Jurkat, Clone E6-1 (cell line): ENCODE measurements around the gene WDR46. TPM values are rescaled to one million over a fixed set of nuclear protein-coding genes. Genes with fewer than 3 reads are reported as not detected.

Experiments
- DNase-seq: peaks from one replicate; pipeline ENCODE4 v3.0.0-alpha.2; 2011; ENCODE audit warnings: low read depth, low spot score
- H3K4me3 ChIP-seq: 2 replicates; pipeline ENCODE4 v1.5.1; 2011; ENCODE audit warnings: mild to moderate bottlenecking, low read length, control low read depth, moderate library complexity
- polyA plus RNA-seq: library from polyadenylated mRNA; unstranded; fragments of >200 nt; gene quantifications from one replicate; pipeline ENCODE4 v1.2.1, GENCODE V29; 2012; ENCODE audit warnings: missing spikeins; ENCODE audit not compliant: insufficient read length, insufficient read depth

The WDR46 gene
- 117 TPM for polyA plus RNA-seq

GRCh38 chr6:33288921-33289783 lies at the start of gene WDR46, which contains the start of gene PFDN6:
Gene WDR46 (minus strand): TSS chr6:33289239. CDS start chr6:33289170, 69 bp downstream.
Gene PFDN6 (plus strand): TSS chr6:33289601. CDS start chr6:33289857, 256 bp downstream.
- peak; percentile 90 for DNase-seq
- H3K4me3 ChIP-seq: peak within 1 kb of the TSS; percentile 96

DNA sequence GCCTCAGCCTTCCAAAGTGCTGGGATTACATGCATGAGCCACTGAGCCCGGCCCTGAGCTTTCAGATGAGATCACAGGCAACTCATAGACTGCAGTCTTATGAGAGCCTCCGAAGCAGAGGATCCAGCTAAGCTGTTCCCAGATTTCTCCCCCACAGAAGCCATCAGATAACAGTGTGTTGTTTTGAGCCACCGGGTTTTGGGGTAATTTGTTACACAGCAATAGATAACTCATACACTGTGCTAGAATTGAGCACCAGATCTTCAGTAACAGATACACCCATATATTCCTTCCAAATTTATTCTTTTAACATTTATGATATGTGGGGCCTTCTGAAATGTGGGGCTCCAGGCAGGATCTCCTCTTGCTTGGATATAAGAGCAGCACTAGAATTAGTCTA lies 47.5 kb upstream of the WDR46 start:
- H3K4me3 ChIP-seq: no peak overlapping the region
- DNase-seq: no peak

- no peak for DNase-seq
- H3K4me3 ChIP-seq: no peak overlapping the region
Observed at GRCh38 chr6:33335916-33336315, 46.9 kb upstream of the WDR46 start.

DNA sequence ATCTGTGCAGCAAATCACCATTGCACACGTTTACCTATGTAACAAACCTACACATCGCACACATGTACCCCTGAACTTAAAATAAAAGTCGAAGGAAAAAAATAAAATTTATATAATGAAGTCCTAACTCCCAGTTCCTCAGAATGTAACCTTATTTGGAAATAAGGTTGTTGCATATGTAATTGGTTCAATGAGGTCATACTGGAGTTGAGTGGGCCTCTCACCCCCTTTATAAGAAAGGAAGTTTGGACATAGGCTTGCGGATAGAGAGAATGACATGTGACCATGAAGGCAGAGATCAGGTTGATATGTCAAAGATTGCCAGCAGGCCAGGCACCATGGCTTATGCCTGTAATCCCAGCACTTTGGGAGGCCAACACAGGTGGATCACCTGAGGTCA lies 44.6 kb upstream of the WDR46 start:
- no peak overlapping the region for H3K4me3 ChIP-seq
- no peak for DNase-seq

GRCh38 chr6:33330736-33331135 lies 41.7 kb upstream of the WDR46 start:
- DNase-seq: no peak
- no peak overlapping the region for H3K4me3 ChIP-seq

GRCh38 chr6:33329058-33329457 lies 40.0 kb upstream of the WDR46 start:
- no peak overlapping the region for H3K4me3 ChIP-seq
- no peak for DNase-seq

DNA sequence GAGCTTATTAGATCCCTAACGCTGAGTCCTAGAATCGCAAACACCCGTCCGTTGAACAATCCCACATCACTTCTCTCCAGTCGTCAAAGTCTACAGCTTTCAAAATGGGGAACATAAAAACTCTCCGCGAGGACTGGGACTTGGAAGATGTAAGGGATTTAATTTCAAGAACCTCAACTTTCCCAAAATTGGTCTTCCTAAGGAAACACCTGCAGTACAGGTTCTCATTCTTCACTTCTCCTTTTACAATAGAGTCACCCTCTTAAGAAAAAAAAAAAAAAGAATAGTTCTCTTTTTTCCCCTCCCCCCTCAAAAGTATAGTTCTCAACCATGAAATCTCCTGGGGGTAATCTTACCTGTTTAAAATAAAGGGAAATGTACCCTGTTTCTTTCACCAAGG lies 35.1 kb upstream of the WDR46 start:
- DNase-seq: no peak
- H3K4me3 ChIP-seq: peak overlapping the region; percentile 95

- peak overlapping the region; percentile 95 for H3K4me3 ChIP-seq
- no peak for DNase-seq
Observed at GRCh38 chr6:33323623-33323948, 34.5 kb upstream of the WDR46 start.

- DNase-seq: no peak
- peak overlapping the region; percentile 95; the same call in 1 of the 2 replicates for H3K4me3 ChIP-seq
Observed at GRCh38 chr6:33321227-33321626, 32.2 kb upstream of the WDR46 start.

DNA sequence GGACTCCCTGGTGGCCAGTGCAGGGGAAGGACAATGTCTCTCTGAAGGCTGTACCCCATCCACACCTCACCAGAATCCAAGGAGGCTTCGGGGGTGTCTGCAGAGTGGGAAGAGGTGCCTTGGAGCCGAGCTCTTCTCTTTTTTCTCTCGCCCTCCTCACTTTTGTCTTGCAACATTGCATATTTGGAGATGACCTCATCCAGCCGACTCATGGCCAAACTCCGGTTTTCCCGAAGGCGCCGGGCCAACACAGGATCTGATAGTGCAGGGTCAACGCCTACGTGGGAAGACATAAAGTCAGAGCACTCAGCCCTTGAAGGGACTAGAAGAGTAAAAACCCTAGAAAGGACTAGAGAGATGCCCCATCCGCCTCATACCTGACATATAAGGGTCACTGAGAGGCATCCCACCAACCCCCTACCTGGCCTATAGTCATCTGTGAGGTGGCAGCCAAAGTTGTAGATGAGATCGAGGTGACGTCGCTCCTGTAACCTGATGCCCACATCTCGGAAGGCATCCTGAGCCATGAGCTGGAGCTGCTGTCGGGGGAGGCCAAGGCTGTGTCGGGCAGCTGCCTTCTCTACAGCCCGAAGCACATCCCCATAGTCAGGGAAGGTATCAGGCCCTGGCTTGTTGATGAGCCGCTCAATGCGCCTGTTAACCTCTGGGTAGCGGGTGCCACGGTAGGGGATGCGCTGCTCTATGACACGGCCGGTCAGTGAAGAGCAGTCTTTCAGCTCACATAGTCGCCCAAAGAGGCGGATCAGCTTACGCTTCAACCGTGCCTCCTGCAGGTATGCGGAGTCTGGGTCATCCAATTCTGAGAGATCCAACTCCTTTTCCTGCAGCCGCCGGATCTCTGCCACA lies 31.5 kb upstream of the WDR46 start:
- no peak for DNase-seq
- no peak overlapping the region for H3K4me3 ChIP-seq

DNA sequence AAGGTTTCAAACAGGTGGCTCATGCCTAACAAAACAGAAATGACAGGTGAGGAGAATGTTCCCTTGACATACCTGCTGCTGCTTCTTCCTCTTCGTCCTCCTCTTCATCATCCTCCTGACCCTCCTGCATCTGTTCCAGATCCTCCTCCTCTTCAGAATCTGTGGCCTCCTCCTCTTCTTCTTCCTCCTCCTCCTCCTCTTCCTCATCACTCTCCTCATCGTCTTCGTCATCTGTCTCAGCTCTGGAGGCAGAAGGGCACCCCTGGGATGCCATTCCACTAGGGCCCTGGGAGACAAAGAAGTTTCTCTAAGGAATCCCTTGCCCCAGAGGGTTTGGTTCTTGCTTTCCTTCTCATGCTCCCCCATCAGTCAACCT lies 30.9 kb upstream of the WDR46 start:
- DNase-seq: no peak
- no peak overlapping the region for H3K4me3 ChIP-seq

DNA sequence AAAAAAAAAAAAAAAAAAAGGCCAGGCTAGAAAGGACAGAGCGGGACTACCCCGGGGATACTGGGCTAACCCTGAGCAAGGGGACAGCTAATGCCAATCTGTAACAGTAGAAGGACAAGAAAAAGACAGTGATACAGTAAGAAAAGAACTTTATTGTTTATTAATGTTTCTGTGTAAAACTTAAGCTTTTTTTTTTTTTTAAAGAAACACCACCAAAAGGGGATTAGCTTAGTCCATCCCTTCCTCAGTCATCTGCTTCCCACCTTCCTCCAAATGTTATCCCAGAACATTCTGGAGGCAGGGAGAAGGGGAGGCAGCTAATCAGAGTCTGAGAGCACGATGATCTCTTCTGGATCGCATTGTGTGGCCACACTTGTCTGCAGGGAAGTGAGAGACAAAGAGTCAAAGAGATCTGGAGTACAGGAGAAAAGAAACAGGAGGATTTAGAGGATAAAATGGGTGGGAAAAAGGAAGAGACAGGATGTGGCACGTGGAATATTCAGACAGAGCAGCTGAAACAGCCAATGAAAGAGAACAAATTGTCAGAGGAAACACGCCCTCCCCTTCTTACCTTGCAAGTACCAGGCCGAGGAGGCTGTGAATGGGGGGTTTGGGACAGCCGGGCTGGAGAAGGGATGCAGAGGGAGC lies 29.5 kb upstream of the WDR46 start:
- DNase-seq: no peak

DNA sequence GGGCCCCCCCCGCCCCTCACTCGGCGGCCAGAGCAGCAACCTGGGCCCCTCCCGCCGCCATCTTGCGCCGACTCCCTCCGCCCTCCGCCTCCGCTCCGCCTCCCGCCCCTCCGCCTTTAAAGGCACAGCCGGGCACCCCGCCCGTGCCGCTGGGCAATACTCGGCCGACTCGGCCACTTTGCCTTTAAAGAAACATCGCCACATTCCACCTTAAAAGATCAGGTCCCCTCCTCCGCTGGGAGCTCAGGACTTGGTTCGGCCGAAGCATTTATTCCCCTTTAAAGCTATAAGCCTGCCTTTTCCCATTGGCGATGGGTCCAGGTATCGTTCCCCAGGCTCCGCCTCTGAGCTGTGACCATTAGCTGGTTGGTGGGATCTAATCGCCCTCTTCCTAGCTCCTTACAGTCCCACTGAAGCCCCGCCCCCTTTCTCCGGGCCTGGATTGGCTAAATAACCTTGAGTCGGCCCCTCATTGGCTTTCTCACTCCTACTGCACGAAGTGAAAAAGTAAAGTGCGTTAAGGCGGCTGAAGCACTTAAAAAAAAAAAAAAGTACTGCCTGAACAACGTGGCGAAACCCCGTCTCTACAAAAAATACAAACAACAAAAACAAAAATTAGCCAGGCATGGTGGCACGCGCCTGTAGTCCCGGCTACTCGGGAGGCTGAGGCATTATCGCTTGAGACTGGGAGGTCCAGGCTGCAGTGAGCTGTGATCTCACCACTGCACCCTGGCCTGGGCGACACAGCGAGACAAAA lies 28.8 kb upstream of the WDR46 start, which contains the start of gene ZBTB22:
TSS of gene ZBTB22 (minus strand) at position 76 of the 757 bp plus-strand sequence. CDS start 828 bp downstream, outside the sequence.
- peak within 1 kb of the TSS; percentile 81 for H3K4me3 ChIP-seq
- peak; percentile 98 for DNase-seq

More for the DNA sequence above, 29.5 kb upstream of the WDR46 start:
- peak overlapping the region; percentile 81 for H3K4me3 ChIP-seq

DNA sequence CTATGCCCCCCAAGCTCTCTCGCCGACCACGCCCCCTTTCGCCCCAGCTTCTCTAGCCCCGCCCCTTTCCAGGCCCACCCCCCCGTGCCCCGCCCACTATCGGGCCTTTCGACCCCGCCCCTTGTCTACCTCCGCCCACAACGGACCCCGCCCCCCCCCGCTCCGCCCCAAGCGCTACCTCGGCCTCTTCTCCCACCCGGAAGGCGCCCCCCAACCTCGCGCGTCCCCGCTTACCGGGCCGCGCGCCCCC lies 28.3 kb upstream of the WDR46 start:
- H3K4me3 ChIP-seq: peak overlapping the region; percentile 81
- DNase-seq: no peak

DNA sequence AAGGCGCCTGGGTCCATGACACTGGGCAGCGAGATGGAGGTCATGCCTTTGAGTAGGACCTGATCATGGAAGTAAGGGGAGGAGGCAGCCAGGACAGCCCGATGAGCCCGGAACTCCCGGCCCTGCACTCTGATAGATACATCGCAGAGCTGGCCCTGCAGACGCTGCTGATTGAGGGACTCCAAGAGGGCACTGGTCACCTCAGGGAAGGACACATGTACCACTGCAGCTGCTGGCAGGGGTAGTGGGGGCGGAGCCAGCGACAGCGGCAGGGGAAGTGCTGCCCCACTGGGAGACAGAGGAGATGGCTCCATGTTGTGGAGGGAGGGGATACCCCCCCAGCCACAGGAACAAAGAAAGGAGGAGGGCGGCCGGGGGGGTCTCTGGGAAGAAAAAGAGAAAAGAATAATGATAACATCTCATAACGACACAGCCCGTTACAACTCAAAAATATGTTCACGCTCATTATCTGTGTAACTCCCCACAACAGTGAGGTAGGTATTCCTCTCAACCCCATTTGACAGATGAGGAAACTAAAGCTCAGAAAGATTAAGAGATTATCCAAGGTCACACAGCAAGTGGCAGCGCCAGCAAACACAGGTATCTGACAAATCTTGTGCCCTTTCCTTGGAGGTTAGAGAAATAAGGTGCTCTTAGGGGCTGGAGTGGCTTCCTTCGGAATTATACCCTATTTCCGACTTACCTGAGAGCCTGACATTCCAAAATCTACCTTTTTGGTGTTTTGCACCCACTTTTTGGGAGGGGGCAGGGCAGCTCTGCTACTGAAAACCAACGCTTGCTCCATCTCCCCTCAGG lies 27.8 kb upstream of the WDR46 start:
- no peak for DNase-seq
- H3K4me3 ChIP-seq: peak overlapping the region; percentile 53

- DNase-seq: no peak
- H3K4me3 ChIP-seq: no peak overlapping the region
Observed at GRCh38 chr6:33315793-33316602, 27.0 kb upstream of the WDR46 start.
